ENCODE data around the gene TMEM135. TPM values are rescaled to one million over a fixed set of nuclear protein-coding genes. Genes with fewer than 3 reads are reported as not detected.
"Not testable (repeated sequence)": the region's sequence is repeated elsewhere in the genome, so short reads cannot be mapped to it uniquely, and the experiment has no call there.

The TMEM135 gene
- total RNA-seq, 1 donor: 35.8 TPM

GRCh38 chr11:86999388-86999787 is 38.3 kb upstream of the TMEM135 start:
- no peak overlapping the region for H3K27ac ChIP-seq (ENCODE audit: low read depth, low read length)
- H3K27me3 ChIP-seq (ENCODE audit: insufficient read depth, low read length): no peaks in the 10 kb centered on the region
- no peaks in the 10 kb centered on the region for H3K36me3 ChIP-seq (ENCODE audit: insufficient read depth, low read length)
- no peak overlapping the region for H3K4me2 ChIP-seq (ENCODE audit: insufficient read depth, low read length)
- H3K4me3 ChIP-seq (ENCODE audit: insufficient read depth, low read length): no peak overlapping the region
- no peaks in the 10 kb centered on the region for H3K4me1 ChIP-seq (ENCODE audit: insufficient read depth, low read length)
- peak overlapping the region; percentile 18 for H2AFZ ChIP-seq (ENCODE audit: low read length)
- no peaks in the 10 kb centered on the region for H3K9me3 ChIP-seq (ENCODE audit: low read depth, low read length)
- TF ChIP-seq CTCF (IDR thresholded peaks at IDR 0.05; ENCODE audit: extremely low read depth, low read depth, low read length): no peak
- H4K20me1 ChIP-seq (ENCODE audit: insufficient read depth, low read length): no peaks in the 10 kb centered on the region
- H3K79me2 ChIP-seq (ENCODE audit: insufficient read depth, low read length): no peaks in the 10 kb centered on the region
- DNase-seq (ENCODE audit: insufficient read length, low spot score, missing footprints): no peak

GRCh38 chr11:86999859-87000753 is 37.6 kb upstream of the TMEM135 start:
- Histone ChIP-seq H3K27ac (ENCODE audit: low read depth, low read length) (no peak overlapping the region), H3K36me3 (ENCODE audit: insufficient read depth, low read length) (no peaks in the 10 kb centered on the region), H3K4me2 (ENCODE audit: insufficient read depth, low read length) (no peak overlapping the region), H3K4me3 (ENCODE audit: insufficient read depth, low read length) (no peak overlapping the region), H3K9me3 (ENCODE audit: low read depth, low read length) (no peaks in the 10 kb centered on the region), H3K4me1 (ENCODE audit: insufficient read depth, low read length) (no peaks in the 10 kb centered on the region), H2AFZ (ENCODE audit: low read length) (no peak overlapping the region), H4K20me1 (ENCODE audit: insufficient read depth, low read length) (no peaks in the 10 kb centered on the region), H3K79me2 (ENCODE audit: insufficient read depth, low read length) (no peaks in the 10 kb centered on the region), H3K27me3 (ENCODE audit: insufficient read depth, low read length) (no peaks in the 10 kb centered on the region)
- no peak for TF ChIP-seq CTCF (IDR thresholded peaks at IDR 0.05; ENCODE audit: extremely low read depth, low read depth, low read length)
- peak; percentile 47 for DNase-seq (ENCODE audit: insufficient read length, low spot score, missing footprints)

DNA sequence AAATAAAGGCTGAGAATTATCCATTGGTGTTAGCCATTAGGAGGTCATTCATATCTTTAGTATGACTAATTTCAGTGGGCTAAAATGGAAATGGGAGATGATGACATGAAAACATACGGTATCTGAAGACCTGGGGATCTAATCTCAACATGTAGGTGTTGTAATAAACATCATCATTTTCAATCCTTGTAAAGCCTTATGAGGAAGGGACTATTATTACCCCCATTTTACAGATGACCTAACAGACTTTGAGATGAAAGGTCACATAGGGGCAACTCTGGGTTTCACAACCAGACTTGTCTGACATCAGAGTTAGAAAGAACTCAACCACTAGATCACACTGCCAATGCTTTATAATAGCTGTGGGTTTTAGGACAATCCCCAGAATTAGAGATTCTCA is 34.8 kb upstream of the TMEM135 start:
- Histone ChIP-seq H3K4me3 (ENCODE audit: insufficient read depth, low read length) (no peak overlapping the region), H3K4me2 (ENCODE audit: insufficient read depth, low read length) (no peak overlapping the region), H3K36me3 (ENCODE audit: insufficient read depth, low read length) (no peaks in the 10 kb centered on the region), H3K27ac (ENCODE audit: low read depth, low read length) (no peak overlapping the region), H2AFZ (ENCODE audit: low read length) (no peak overlapping the region), H3K27me3 (ENCODE audit: insufficient read depth, low read length) (no peaks in the 10 kb centered on the region), H3K4me1 (ENCODE audit: insufficient read depth, low read length) (peaks cover 3% of the 10 kb centered on the region), H3K79me2 (ENCODE audit: insufficient read depth, low read length) (no peaks in the 10 kb centered on the region), H3K9me3 (ENCODE audit: low read depth, low read length) (no peaks in the 10 kb centered on the region), H4K20me1 (ENCODE audit: insufficient read depth, low read length) (no peaks in the 10 kb centered on the region)
- TF ChIP-seq CTCF (IDR thresholded peaks at IDR 0.05; ENCODE audit: extremely low read depth, low read depth, low read length): no peak
- DNase-seq (ENCODE audit: insufficient read length, low spot score, missing footprints): peak; percentile 11

DNA sequence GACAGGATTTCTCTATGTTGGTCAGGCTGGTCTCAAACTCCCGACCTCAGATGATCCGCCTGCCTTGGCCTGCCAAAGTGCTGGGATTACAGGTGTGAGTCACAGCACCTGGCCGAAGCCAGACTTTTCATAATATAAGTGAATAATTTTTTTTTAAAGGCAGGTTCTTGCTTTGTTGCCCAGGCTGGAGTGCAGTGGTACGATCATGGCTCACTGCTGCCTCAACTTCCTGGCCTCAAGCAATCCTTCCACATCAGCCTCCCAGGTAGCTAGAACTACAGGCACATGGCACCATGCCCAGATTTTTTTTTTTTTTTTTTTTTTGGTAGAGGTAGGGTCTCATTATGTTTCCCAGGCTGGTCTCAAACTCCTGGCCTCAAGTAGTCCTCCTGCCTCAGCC is 33.5 kb upstream of the TMEM135 start:
- not testable (repeated sequence) for H3K4me2 ChIP-seq (ENCODE audit: insufficient read depth, low read length); H4K20me1 ChIP-seq (ENCODE audit: insufficient read depth, low read length); H3K4me1 ChIP-seq (ENCODE audit: insufficient read depth, low read length); H3K27me3 ChIP-seq (ENCODE audit: insufficient read depth, low read length); H3K9me3 ChIP-seq (ENCODE audit: low read depth, low read length); DNase-seq (ENCODE audit: insufficient read length, low spot score, missing footprints); H3K27ac ChIP-seq (ENCODE audit: low read depth, low read length); H3K79me2 ChIP-seq (ENCODE audit: insufficient read depth, low read length); H3K36me3 ChIP-seq (ENCODE audit: insufficient read depth, low read length); H2AFZ ChIP-seq (ENCODE audit: low read length); H3K4me3 ChIP-seq (ENCODE audit: insufficient read depth, low read length)

Measured in osteoblast (primary cell).